ENCODE results near the gene NOL9. TPM values are rescaled to one million over a fixed set of nuclear protein-coding genes. Genes with fewer than 3 reads are reported as not detected.

Gene NOL9
- total RNA-seq, 1 donor from 2014 or later, result 50.0 TPM

- Mint-ChIP-seq H3K27ac (no peak overlapping the region), H3K9me3 (no peaks in the 10 kb centered on the region), H3K27me3 (ENCODE audit: low read depth) (no peaks in the 10 kb centered on the region), H3K36me3 (ENCODE audit: low read depth) (no peaks in the 10 kb centered on the region), H3K4me1 (ENCODE audit: low read depth) (no peaks in the 10 kb centered on the region), H3K4me3 (ENCODE audit: low read depth) (no peak overlapping the region)
- intact Hi-C loops (cut with micrococcal nuclease), result no loop called here
- DNase-seq (ENCODE audit: low spot score), result no peak
Measured at GRCh38 chr1:6508154-6508815, 46.0 kb downstream of the NOL9 start.

- Mint-ChIP-seq H3K36me3 (ENCODE audit: low read depth) (no peaks in the 10 kb centered on the region), H3K4me1 (ENCODE audit: low read depth) (no peaks in the 10 kb centered on the region), H3K27ac (no peak overlapping the region), H3K9me3 (no peaks in the 10 kb centered on the region), H3K27me3 (ENCODE audit: low read depth) (no peaks in the 10 kb centered on the region), H3K4me3 (ENCODE audit: low read depth) (no peak overlapping the region)
- DNase-seq (ENCODE audit: low spot score), result no peak
- intact Hi-C loops (cut with micrococcal nuclease), result no loop called here
Measured at GRCh38 chr1:6507461-6507911, 46.8 kb downstream of the NOL9 start.

GRCh38 chr1:6507037-6507428 lies 47.3 kb downstream of the NOL9 start:
- Mint-ChIP-seq H3K4me3 (ENCODE audit: low read depth) (no peak overlapping the region), H3K9me3 (no peaks in the 10 kb centered on the region), H3K4me1 (ENCODE audit: low read depth) (no peaks in the 10 kb centered on the region), H3K27me3 (ENCODE audit: low read depth) (no peaks in the 10 kb centered on the region), H3K36me3 (ENCODE audit: low read depth) (no peaks in the 10 kb centered on the region), H3K27ac (no peak overlapping the region)
- no peak for DNase-seq (ENCODE audit: low spot score)
- intact Hi-C loops (cut with micrococcal nuclease), result no loop called here

GRCh38 chr1:6506210-6507036 lies 47.9 kb downstream of the NOL9 start:
- no peaks in the 10 kb centered on the region for H3K27me3 Mint-ChIP-seq (ENCODE audit: low read depth)
- intact Hi-C loops (cut with micrococcal nuclease), result no loop called here
- no peaks in the 10 kb centered on the region for H3K9me3 Mint-ChIP-seq
- H3K36me3 Mint-ChIP-seq (ENCODE audit: low read depth), result no peaks in the 10 kb centered on the region
- H3K4me1 Mint-ChIP-seq (ENCODE audit: low read depth), result no peaks in the 10 kb centered on the region
- no peak for DNase-seq (ENCODE audit: low spot score)
- H3K4me3 Mint-ChIP-seq (ENCODE audit: low read depth), result no peak overlapping the region
- no peak overlapping the region for H3K27ac Mint-ChIP-seq

GRCh38 chr1:6505367-6506209 lies 48.7 kb downstream of the NOL9 start:
- Mint-ChIP-seq H3K27ac (no peak overlapping the region), H3K4me3 (ENCODE audit: low read depth) (no peak overlapping the region), H3K27me3 (ENCODE audit: low read depth) (peaks cover 3% of the 10 kb centered on the region), H3K36me3 (ENCODE audit: low read depth) (no peaks in the 10 kb centered on the region), H3K9me3 (no peaks in the 10 kb centered on the region), H3K4me1 (ENCODE audit: low read depth) (no peaks in the 10 kb centered on the region)
- intact Hi-C loops (cut with micrococcal nuclease), result no loop called here
- DNase-seq (ENCODE audit: low spot score), result no peak

- no peaks in the 10 kb centered on the region for H3K4me1 Mint-ChIP-seq (ENCODE audit: low read depth)
- intact Hi-C loops (cut with micrococcal nuclease), result no loop called here
- no peak overlapping the region for H3K27ac Mint-ChIP-seq
- H3K9me3 Mint-ChIP-seq, result no peaks in the 10 kb centered on the region
- DNase-seq (ENCODE audit: low spot score), result no peak
- peaks cover 3% of the 10 kb centered on the region for H3K27me3 Mint-ChIP-seq (ENCODE audit: low read depth)
- H3K36me3 Mint-ChIP-seq (ENCODE audit: low read depth), result no peaks in the 10 kb centered on the region
- no peak overlapping the region for H3K4me3 Mint-ChIP-seq (ENCODE audit: low read depth)
Measured at GRCh38 chr1:6504887-6505286, 49.4 kb downstream of the NOL9 start.

GRCh38 chr1:6503884-6504602 lies 50.3 kb downstream of the NOL9 start:
- H3K27ac Mint-ChIP-seq, result no peak overlapping the region
- H3K4me1 Mint-ChIP-seq (ENCODE audit: low read depth), result no peaks in the 10 kb centered on the region
- H3K9me3 Mint-ChIP-seq, result no peaks in the 10 kb centered on the region
- peaks cover 8% of the 10 kb centered on the region for H3K27me3 Mint-ChIP-seq (ENCODE audit: low read depth)
- H3K36me3 Mint-ChIP-seq (ENCODE audit: low read depth), result no peaks in the 10 kb centered on the region
- DNase-seq (ENCODE audit: low spot score), result no peak
- no peak overlapping the region for H3K4me3 Mint-ChIP-seq (ENCODE audit: low read depth)
- intact Hi-C loops (cut with micrococcal nuclease), result no loop called here

- Mint-ChIP-seq H3K4me1 (ENCODE audit: low read depth) (peaks cover 3% of the 10 kb centered on the region), H3K36me3 (ENCODE audit: low read depth) (no peaks in the 10 kb centered on the region), H3K4me3 (ENCODE audit: low read depth) (no peak overlapping the region), H3K27me3 (ENCODE audit: low read depth) (peaks cover 18% of the 10 kb centered on the region), H3K9me3 (no peaks in the 10 kb centered on the region), H3K27ac (no peak overlapping the region)
- intact Hi-C loops (cut with micrococcal nuclease), result no loop called here
- no peak for DNase-seq (ENCODE audit: low spot score)
Measured at GRCh38 chr1:6502000-6502891, 52.1 kb downstream of the NOL9 start.

- Mint-ChIP-seq H3K4me1 (ENCODE audit: low read depth) (peaks cover 3% of the 10 kb centered on the region), H3K36me3 (ENCODE audit: low read depth) (no peaks in the 10 kb centered on the region), H3K27me3 (ENCODE audit: low read depth) (peaks cover 24% of the 10 kb centered on the region), H3K27ac (no peak overlapping the region), H3K9me3 (no peaks in the 10 kb centered on the region), H3K4me3 (ENCODE audit: low read depth) (no peak overlapping the region)
- intact Hi-C loops (cut with micrococcal nuclease), result no loop called here
- DNase-seq (ENCODE audit: low spot score), result no peak
Measured at GRCh38 chr1:6501279-6501813, 53.0 kb downstream of the NOL9 start.

- DNase-seq (ENCODE audit: low spot score), result no peak
- H3K27ac Mint-ChIP-seq, result no peak overlapping the region
- no peak overlapping the region for H3K4me3 Mint-ChIP-seq (ENCODE audit: low read depth)
- H3K4me1 Mint-ChIP-seq (ENCODE audit: low read depth), result peaks cover 3% of the 10 kb centered on the region
- no peaks in the 10 kb centered on the region for H3K9me3 Mint-ChIP-seq
- intact Hi-C loops (cut with micrococcal nuclease), result no loop called here
- H3K27me3 Mint-ChIP-seq (ENCODE audit: low read depth), result peaks cover 26% of the 10 kb centered on the region
- H3K36me3 Mint-ChIP-seq (ENCODE audit: low read depth), result no peaks in the 10 kb centered on the region
Measured at GRCh38 chr1:6500544-6501278, 53.6 kb downstream of the NOL9 start.

GRCh38 chr1:6499296-6499695 lies 55.0 kb downstream of the NOL9 start:
- H3K9me3 Mint-ChIP-seq, result no peaks in the 10 kb centered on the region
- intact Hi-C loops (cut with micrococcal nuclease), result no loop called here
- H3K27ac Mint-ChIP-seq, result no peak overlapping the region
- no peak for DNase-seq (ENCODE audit: low spot score)
- peak overlapping the region; percentile 26 for H3K4me3 Mint-ChIP-seq (ENCODE audit: low read depth)
- peaks cover 3% of the 10 kb centered on the region for H3K4me1 Mint-ChIP-seq (ENCODE audit: low read depth)
- no peaks in the 10 kb centered on the region for H3K36me3 Mint-ChIP-seq (ENCODE audit: low read depth)
- H3K27me3 Mint-ChIP-seq (ENCODE audit: low read depth), result peaks cover 26% of the 10 kb centered on the region
